H1 (cell line): ENCODE measurements around the gene PXMP4. TPM values are rescaled to one million over a fixed set of nuclear protein-coding genes. Genes with fewer than 3 reads are reported as not detected.

ENCODE experiments used
- CTCF ChIA-PET: fragments of 300-600 bp; sonication (Branson Sonifier 250); formaldehyde crosslinking; loops from one replicate; lab custom pipeline; 2021; ENCODE audit not compliant: partially characterized antibody; lab: Charles Lee
- POLR2A ChIA-PET: fragments of 300-600 bp; sonication (Branson Sonifier 250); formaldehyde crosslinking; loops from one replicate; lab custom pipeline; 2021; ENCODE audit warnings: inconsistent platforms; ENCODE audit not compliant: partially characterized antibody; lab: Charles Lee
- DNase-seq, 2 experiments: peaks; one replicate each; pipeline versions ENCODE4 v3.0.0 to v3.0.0-alpha.2; 2010 to 2022; ENCODE audit warnings: low spot score in 2 of 2, low read depth in 1 of 2, mixed read lengths in 1 of 2
- FAIRE-seq: peaks from 2 replicates; lab custom pipeline; 2011; peaks lifted over from hg19 to GRCh38; lab: Jason Lieb, UNC
- H2AFZ ChIP-seq: 2 replicates; pipeline ENCODE4 v1.8.1; 2012; ENCODE audit warnings: low read length, inconsistent platforms
- H2AK5ac ChIP-seq: 2 replicates; pipeline ENCODE4 v1.6.1; 2013; ENCODE audit warnings: low read depth, low read length
- H2BK120ac ChIP-seq: replicated peaks from 2 replicates; pipeline ENCODE3; 2013; ENCODE audit warnings: low read depth, low read length, inconsistent platforms
- H2BK12ac ChIP-seq: 2 replicates; pipeline ENCODE4 v1.6.1; 2013; ENCODE audit warnings: low read depth, low read length
- H2BK15ac ChIP-seq: 2 replicates; pipeline ENCODE4 v1.6.1; 2013; ENCODE audit warnings: low read length
- H2BK20ac ChIP-seq: 2 replicates; pipeline ENCODE4 v1.6.1; 2013; ENCODE audit warnings: low read length
- H2BK5ac ChIP-seq: 2 replicates; pipeline ENCODE4 v1.6.1; 2013; ENCODE audit warnings: low read depth, low read length
- H3K14ac ChIP-seq: 2 replicates; pipeline ENCODE4 v1.6.1; 2013; ENCODE audit warnings: inconsistent platforms; ENCODE audit not compliant: insufficient read length
- H3K18ac ChIP-seq: 2 replicates; pipeline ENCODE4 v1.6.1; 2013; ENCODE audit warnings: low read length; ENCODE audit errors: extremely low read depth
- H3K23ac ChIP-seq: 2 replicates; pipeline ENCODE4 v1.6.1; 2013; ENCODE audit warnings: inconsistent platforms; ENCODE audit not compliant: insufficient read length
- H3K23me2 ChIP-seq: 2 replicates; pipeline ENCODE4 v1.6.1; 2013; ENCODE audit warnings: low read depth, low read length
- H3K27ac ChIP-seq: 2 replicates; pipeline ENCODE4 v1.6.1; 2011; ENCODE audit warnings: low read depth, low read length, inconsistent platforms
- H3K27me3 ChIP-seq, 4 experiments: replicated peaks in 1 of 4; 1 replicate in 1 of 4; 2 replicates in 3 of 4; pipeline versions ENCODE4 v1.6.1 to v1.8.1; 2011 to 2013; ENCODE audit warnings: low read length in 3 of 4, mild to moderate bottlenecking in 3 of 4, inconsistent platforms in 2 of 4, mixed read lengths in 2 of 4, moderate library complexity in 1 of 4; ENCODE audit not compliant: control insufficient read depth in 3 of 4, insufficient read depth in 3 of 4; ENCODE audit errors: extremely low read depth in 1 of 4
- H3K36me3 ChIP-seq, 4 experiments: 2 replicates each; pipeline versions ENCODE4 v1.6.1 to v1.8.1; 2011 to 2013; ENCODE audit warnings: mild to moderate bottlenecking in 4 of 4, low read length in 3 of 4, moderate library complexity in 2 of 4, control low read depth in 1 of 4, inconsistent platforms in 1 of 4; ENCODE audit not compliant: insufficient read depth in 4 of 4, control insufficient read depth in 2 of 4
- H3K4ac ChIP-seq: replicated peaks from 2 replicates; pipeline ENCODE3; 2013; ENCODE audit warnings: low read length, low read depth, mixed read lengths, inconsistent platforms; ENCODE audit not compliant: insufficient read length
- H3K4me1 ChIP-seq, 4 experiments: replicated peaks in 1 of 4; 1 replicate in 1 of 4; 2 replicates in 3 of 4; pipeline versions ENCODE4 v1.6.1 to v1.8.1; 2011 to 2013; ENCODE audit warnings: low read length in 3 of 4, inconsistent platforms in 2 of 4, mixed read lengths in 1 of 4; ENCODE audit not compliant: insufficient read depth in 4 of 4, control insufficient read depth in 3 of 4
- H3K4me2 ChIP-seq, 2 experiments: 2 replicates each; pipeline versions ENCODE4 v1.6.1 to v1.8.1; 2011 to 2013; ENCODE audit warnings: low read depth in 2 of 2, low read length in 2 of 2, control low read depth in 1 of 2, inconsistent platforms in 1 of 2, mild to moderate bottlenecking in 1 of 2; ENCODE audit not compliant: insufficient read depth in 1 of 2
- H3K4me3 ChIP-seq, 4 experiments: fragments of 200-600, 300-600 bp in 1 of 4; sonication (generic), shearing (Covaris generic), sonication (Bioruptor Twin) in 1 of 4; 2 replicates each; pipeline versions ENCODE4 v1.5.1 to v1.8.1; 2011 to 2016; ENCODE audit warnings: low read length in 4 of 4, low read depth in 3 of 4, control low read depth in 2 of 4, inconsistent platforms in 2 of 4, mild to moderate bottlenecking in 2 of 4, mixed read lengths in 1 of 4, moderate library complexity in 1 of 4; ENCODE audit not compliant: insufficient read depth in 2 of 4; ENCODE audit errors: extremely low read depth in 1 of 4
- H3K56ac ChIP-seq: replicated peaks from 2 replicates; pipeline ENCODE3; 2013; ENCODE audit warnings: low read depth, mild to moderate bottlenecking, mixed read lengths, low read length, inconsistent platforms; ENCODE audit not compliant: insufficient read length
- H3K79me1 ChIP-seq: 2 replicates; pipeline ENCODE4 v1.6.1; 2013; ENCODE audit warnings: low read depth, low read length, control low read depth
- H3K79me2 ChIP-seq, 2 experiments: 2 replicates each; pipeline versions ENCODE4 v1.6.1 to v1.8.1; 2012 to 2013; ENCODE audit warnings: low read length in 2 of 2, mild to moderate bottlenecking in 2 of 2, inconsistent platforms in 1 of 2; ENCODE audit not compliant: insufficient read depth in 2 of 2, control insufficient read depth in 1 of 2
- H3K9ac ChIP-seq, 4 experiments: replicated peaks in 1 of 4; 1 replicate in 1 of 4; 2 replicates in 3 of 4; pipeline versions ENCODE4 v1.6.1 to v1.8.1; 2011 to 2013; ENCODE audit warnings: low read depth in 3 of 4, low read length in 3 of 4, control low read depth in 2 of 4, mild to moderate bottlenecking in 2 of 4, moderate library complexity in 2 of 4, inconsistent platforms in 1 of 4; ENCODE audit errors: extremely low read depth in 1 of 4
- H3K9me3 ChIP-seq, 2 experiments: 2 replicates each; pipeline versions ENCODE4 v1.6.1 to v1.8.1; 2012 to 2013; ENCODE audit warnings: mild to moderate bottlenecking in 2 of 2, moderate library complexity in 2 of 2, control low read depth in 1 of 2, inconsistent platforms in 1 of 2, low read depth in 1 of 2, low read length in 1 of 2, mixed read lengths in 1 of 2; ENCODE audit not compliant: insufficient read depth in 2 of 2
- H4K20me1 ChIP-seq, 2 experiments: replicated peaks in 1 of 2; 2 replicates each; pipeline versions ENCODE3 to v1.8.1; 2011 to 2013; ENCODE audit warnings: inconsistent platforms in 2 of 2, low read length in 2 of 2, mild to moderate bottlenecking in 1 of 2; ENCODE audit not compliant: insufficient read depth in 2 of 2, control insufficient read depth in 1 of 2
- H4K5ac ChIP-seq: 2 replicates; pipeline ENCODE4 v1.6.1; 2013; ENCODE audit warnings: low read length, low read depth, mixed read lengths, inconsistent platforms; ENCODE audit not compliant: insufficient read length
- H4K8ac ChIP-seq: 2 replicates; pipeline ENCODE4 v1.8.0; 2013; ENCODE audit warnings: mild to moderate bottlenecking, moderate library complexity, low read length, inconsistent platforms; ENCODE audit not compliant: insufficient read depth; ENCODE audit errors: extremely low read depth
- H4K91ac ChIP-seq: replicated peaks from 2 replicates; pipeline ENCODE3; 2013; ENCODE audit warnings: low read length, mixed read lengths, inconsistent platforms; ENCODE audit not compliant: insufficient read length
- GTF2F1 ChIP-seq: IDR thresholded peaks from 2 replicates; pipeline ENCODE4 v1.6.1; 2012; ENCODE audit warnings: low read depth, low read length, improper control_type of control experiment, borderline replicate concordance
- JUN ChIP-seq: IDR thresholded peaks from 2 replicates; pipeline ENCODE4 v1.6.1; 2011; ENCODE audit warnings: low read depth, mild to moderate bottlenecking, improper control_type of control experiment, low read length
- KDM4A ChIP-seq: IDR thresholded peaks from one replicate; pipeline ENCODE4 v1.7.1; 2012; ENCODE audit warnings: low read depth, mild to moderate bottlenecking, moderate library complexity, low read length, inconsistent platforms; ENCODE audit not compliant: severe bottlenecking
- MAFK ChIP-seq: IDR thresholded peaks from 2 replicates; pipeline ENCODE4 v1.6.1; 2012; ENCODE audit warnings: low read depth, mild to moderate bottlenecking, improper control_type of control experiment, low read length
- SAP30 ChIP-seq: fragments of 300-600 bp; sonication (generic); IDR thresholded peaks from 2 replicates; pipeline ENCODE4 v1.7.1; 2012; ENCODE audit warnings: low read length, moderate library complexity, mild to moderate bottlenecking, inconsistent platforms; ENCODE audit not compliant: insufficient read depth, insufficient replicate concordance
- SP1 ChIP-seq: IDR thresholded peaks from 2 replicates; pipeline ENCODE4 v1.6.1; 2011; ENCODE audit warnings: low read depth, low read length
- WGBS, 2 experiments: shearing (Covaris generic) in 1 of 2; methylation state at CpG; one replicate each; pipeline versions ENCODE4 v1.1.6 to v1.1.7; 2013 to 2015; ENCODE audit warnings: low lambda C conversion rate in 2 of 2, mixed read lengths in 2 of 2, inconsistent platforms in 1 of 2, low coverage in 1 of 2, missing lambda C conversion rate in 1 of 2; ENCODE audit not compliant: insufficient replicate concordance in 2 of 2, insufficient coverage in 1 of 2, insufficient read length in 1 of 2; ENCODE audit errors: extremely low coverage in 1 of 2, missing lambda C conversion rate in 1 of 2; 5-methylcytosine and 5-hydroxymethylcytosine counted together
- polyA plus RNA-seq, 7 experiments: library from polyadenylated mRNA; depleted of rRNA in 3 of 7; stranded (reverse) in 5 of 7; unstranded in 2 of 7; fragments of >200 nt in 5 of 7; fragments of 200-250 nt in 2 of 7; gene quantifications; 1 replicate in 5 of 7; 2 replicates in 1 of 7; 4 replicates in 1 of 7; pipeline versions ENCODE4 v1.2.1 to v1.2.3, GENCODE V29; 2011 to 2013; ENCODE audit warnings: missing spikeins in 2 of 7, mixed read lengths in 2 of 7
- total RNA-seq: library from RNA; stranded (reverse); fragmentation: NEBNext Ultra II Directional; extraction: Animal tissue kit (Norgen Biotek cat#: 25700); gene quantifications from 2 replicates; pipeline ENCODE4 v1.2.1, GENCODE V29; 2021

The PXMP4 gene
- total and polyA plus RNA-seq, 2 of the 8 experiments (the other 6 are each of a cell fraction or from before 2014, with no cell fraction given), result 3.3 to 3.4 TPM

DNA sequence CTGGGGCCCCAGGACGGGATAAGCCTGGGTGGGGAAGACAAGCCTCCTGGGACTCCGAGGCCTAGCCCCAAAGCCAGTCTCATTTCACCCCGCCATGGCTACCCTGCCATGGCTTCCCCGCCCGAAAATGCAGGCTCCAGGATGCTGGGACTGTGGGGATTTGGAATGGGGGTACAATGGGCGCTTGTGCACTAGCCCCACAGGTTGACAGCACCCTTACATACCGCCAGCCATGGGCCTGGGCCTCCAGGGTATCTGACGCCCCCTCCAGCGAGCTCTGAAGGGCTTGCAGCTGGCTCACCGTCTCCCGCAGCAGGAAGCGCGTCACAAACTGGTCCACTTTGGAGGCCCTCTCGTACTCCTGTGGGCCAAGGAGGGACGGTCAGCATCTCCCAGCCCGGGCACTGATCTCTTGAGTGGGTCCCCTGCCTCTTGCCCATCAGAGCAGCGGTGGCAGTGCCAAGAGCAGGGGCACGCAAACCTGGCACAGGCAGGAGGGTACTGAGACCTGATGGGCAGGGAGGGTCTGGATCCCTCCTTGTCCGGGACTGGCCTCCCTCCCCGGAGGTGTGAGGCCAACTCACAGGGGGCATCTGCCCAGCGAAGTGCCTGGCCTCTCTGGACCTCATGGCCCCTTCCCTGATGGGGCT is 60.0 kb downstream of the PXMP4 start:
- TF ChIP-seq KDM4A, result no peak
- TF ChIP-seq SAP30, result no peak
- no peak for TF ChIP-seq SP1
- no peak for TF ChIP-seq JUN
- TF ChIP-seq MAFK, result no peak
- TF ChIP-seq GTF2F1, result no peak
- Histone ChIP-seq H4K91ac (no peak overlapping the region), H3K23me2 (peaks cover 11% of the 10 kb centered on the region; the same call in 1 of the 2 replicates), H2BK15ac (no peak overlapping the region), H3K9me3 (no peaks in the 10 kb centered on the region), H3K14ac (no peak overlapping the region), H3K79me2 (no peaks in the 10 kb centered on the region), H2BK120ac (no peak overlapping the region), H4K5ac (no peak overlapping the region), H4K8ac (no peak overlapping the region), H3K4ac (no peak overlapping the region), H3K36me3 (peaks cover 0 to 11% (median 0%) of the 10 kb centered on the region in 4 experiments; a peak in 2 of 8 replicates), H2AFZ (no peak overlapping the region), H3K56ac (no peak overlapping the region), H3K4me2 (no peak overlapping the region), H3K9ac (no peak overlapping the region), H3K23ac (no peak overlapping the region), H2AK5ac (no peak overlapping the region), H3K27me3 (no peaks in the 10 kb centered on the region), H3K4me3 (no peak overlapping the region), H3K4me1 (peaks cover 0 to 9% (median 6%) of the 10 kb centered on the region in 4 experiments; a peak in 4 of 7 replicates), H3K27ac (no peak overlapping the region), H2BK20ac (no peak overlapping the region), H3K79me1 (no peaks in the 10 kb centered on the region), H3K18ac (no peak overlapping the region), H2BK12ac (no peak overlapping the region), H2BK5ac (no peak overlapping the region), H4K20me1 (peaks cover 0 to 8% of the 10 kb centered on the region in 2 experiments)
- no peak for FAIRE-seq
- 93% methylated on average over 21 of the region's 21 CpGs; no CpG with 5 or more reads in 1 of the 2 experiments for WGBS, 2 experiments
- CTCF ChIA-PET, result interaction anchor here (1.1 kb wide), 1 partner anchor 215 kb away, joined by 3 read pairs; no protein-coding TSS in a partner anchor
- POLR2A ChIA-PET, result interaction anchor here (17.9 kb wide), 1 partner anchor 19 kb away, joined by 245 read pairs; the partner anchor contains the start of gene NECAB3
- DNase-seq, result no peak
